GM23338 (cell line): Measurements from ENCODE around the gene ROBO1. TPM values are rescaled to one million over a fixed set of nuclear protein-coding genes. Genes with fewer than 3 reads are reported as not detected.

ENCODE experiments used
- ATAC-seq: fragments of 200-7000 bp; cut with Tn5 transposase; 3 replicates; pipeline ENCODE4 v1.9.1; 2020
- DNase-seq: peaks from one replicate; pipeline ENCODE4 v3.0.0-alpha.2; 2015; ENCODE audit warnings: low spot score
- H2AFZ ChIP-seq: fragments of 200-600 bp; sonication (generic); 2 replicates; pipeline ENCODE4 v1.8.0; 2016; ENCODE audit warnings: antibody characterized with exemption, mild to moderate bottlenecking, moderate library complexity
- H3F3A ChIP-seq: fragments of 200-600 bp; sonication (generic); replicated peaks from 2 replicates; pipeline ENCODE4 v1.8.0; 2017; ENCODE audit warnings: antibody characterized with exemption, mixed run types, low read depth
- H3K27ac ChIP-seq: fragments of 200-600 bp; sonication (generic); 2 replicates; pipeline ENCODE4 v1.6.1; 2016; ENCODE audit warnings: low read depth
- H3K27me3 ChIP-seq: fragments of 200-600 bp; sonication (generic); 2 replicates; pipeline ENCODE4 v1.8.0; 2016; ENCODE audit warnings: mild to moderate bottlenecking, mixed run types, moderate library complexity; ENCODE audit not compliant: insufficient read depth
- H3K36me3 ChIP-seq: fragments of 200-600 bp; sonication (generic); 2 replicates; pipeline ENCODE4 v1.8.0; 2016; ENCODE audit warnings: mild to moderate bottlenecking; ENCODE audit not compliant: insufficient read depth
- H3K4me1 ChIP-seq: fragments of 200-600 bp; sonication (generic); 2 replicates; pipeline ENCODE4 v1.8.0; 2016; ENCODE audit warnings: mild to moderate bottlenecking, moderate library complexity; ENCODE audit not compliant: insufficient read depth
- H3K4me2 ChIP-seq: fragments of 200-600 bp; sonication (generic); 2 replicates; pipeline ENCODE4 v1.7.1; 2017; ENCODE audit warnings: mixed run types
- H3K4me3 ChIP-seq: fragments of 200-600 bp; sonication (generic); 2 replicates; pipeline ENCODE4 v1.6.1; 2016; ENCODE audit warnings: mixed run types
- H3K79me2 ChIP-seq: fragments of 200-600 bp; sonication (generic); replicated peaks from 2 replicates; pipeline ENCODE4 v1.8.0; 2017; ENCODE audit warnings: mild to moderate bottlenecking; ENCODE audit not compliant: insufficient read depth
- H3K9me2 ChIP-seq: fragments of 200-600 bp; sonication (generic); 2 replicates; pipeline ENCODE4 v1.8.0; 2017; ENCODE audit not compliant: insufficient read depth
- H4K20me1 ChIP-seq: fragments of 200-600 bp; sonication (generic); replicated peaks from 2 replicates; pipeline ENCODE4 v1.8.0; 2017; ENCODE audit warnings: mild to moderate bottlenecking; ENCODE audit not compliant: insufficient read depth
- H3K27ac Mint-ChIP-seq: 2 replicates; pipeline ENCODE4 v1.8.0; 2020; ENCODE audit warnings: inconsistent platforms, mild to moderate bottlenecking, moderate library complexity, mixed read lengths
- H3K27me3 Mint-ChIP-seq: 3 replicates; pipeline ENCODE4 v1.8.0; 2022; ENCODE audit warnings: low read depth, mild to moderate bottlenecking, moderate library complexity, mixed read lengths, inconsistent platforms; ENCODE audit not compliant: insufficient read depth, poor library complexity
- H3K36me3 Mint-ChIP-seq: 3 replicates; pipeline ENCODE4 v1.8.0; 2021; ENCODE audit warnings: low read depth, mild to moderate bottlenecking, inconsistent platforms, moderate library complexity, mixed read lengths
- H3K4me1 Mint-ChIP-seq: 3 replicates; pipeline ENCODE4 v1.8.0; 2020; ENCODE audit warnings: mild to moderate bottlenecking, inconsistent platforms, mixed read lengths
- H3K4me3 Mint-ChIP-seq: 3 replicates; pipeline ENCODE4 v1.8.0; 2021; ENCODE audit warnings: moderate library complexity, mild to moderate bottlenecking, inconsistent platforms, mixed read lengths
- H3K9me3 Mint-ChIP-seq: 3 replicates; pipeline ENCODE4 v1.8.0; 2020; ENCODE audit warnings: moderate library complexity, mild to moderate bottlenecking, inconsistent platforms, mixed read lengths
- CREB1 ChIP-seq: fragments of 250-450 bp; sonication (Bioruptor Pico); IDR thresholded peaks from 2 replicates; pipeline ENCODE4 v1.5.0; 2020; ENCODE audit warnings: low read depth, mild to moderate bottlenecking, moderate library complexity
- CTCF ChIP-seq, 2 experiments: fragments of 200-600 bp in 1 of 2; sonication (generic) in 1 of 2; conservative IDR thresholded peaks; 2 replicates each; pipeline versions ENCODE4 v1.5.1 to v1.6.1; 2016 to 2017; ENCODE audit warnings: antibody characterized with exemption in 2 of 2, low read depth in 2 of 2, mild to moderate bottlenecking in 2 of 2, moderate library complexity in 1 of 2
- ETS1 ChIP-seq: IDR thresholded peaks from 2 replicates; pipeline ENCODE4 v1.6.1; 2016; ENCODE audit warnings: antibody characterized with exemption
- EZH2phosphoT487 ChIP-seq: fragments of 200-600 bp; sonication (generic); IDR thresholded peaks from one replicate; pipeline ENCODE4 v1.8.1; 2018; ENCODE audit warnings: antibody characterized with exemption; ENCODE audit not compliant: unreplicated experiment
- NANOG ChIP-seq: IDR thresholded peaks from 2 replicates; pipeline ENCODE4 v1.6.1; 2016; ENCODE audit warnings: antibody characterized with exemption, borderline replicate concordance
- POLR2AphosphoS5 ChIP-seq: IDR thresholded peaks from 2 replicates; pipeline ENCODE4 v1.6.1; 2016; ENCODE audit warnings: antibody characterized with exemption, low read depth
- REST ChIP-seq: IDR thresholded peaks from one replicate; pipeline ENCODE4 v1.6.1; 2018; ENCODE audit warnings: antibody characterized with exemption; ENCODE audit not compliant: unreplicated experiment
- ZNF462 ChIP-seq: fragments of 250-450 bp; sonication (Bioruptor Pico); IDR thresholded peaks from 2 replicates; pipeline ENCODE4 v1.5.0; 2020; ENCODE audit warnings: mild to moderate bottlenecking, moderate library complexity
- polyA plus RNA-seq: library from polyadenylated mRNA; unstranded; fragments of >200 nt; fragmentation: Nextera tagmentation; extraction: Ambion mirVana; gene quantifications from 2 replicates; pipeline ENCODE4 v1.2.1, GENCODE V29; 2016
- total RNA-seq: library from RNA; depleted of rRNA; stranded (reverse); fragments of >200 nt; shearing (Covaris generic); gene quantifications from 2 replicates; pipeline ENCODE4 v1.2.3, GENCODE V29; 2014

Gene ROBO1
- total and polyA plus RNA-seq, 2 experiments from 2014 or later: 19.2 to 78.3 TPM

GRCh38 chr3:79015854-79016253 is 751.9 kb downstream of the ROBO1 start:
- Histone ChIP-seq H3F3A (no peaks in the 10 kb centered on the region), H3K9me2 (no peaks in the 10 kb centered on the region), H3K4me3 (peak overlapping the region; percentile 93), H3K4me2 (peak overlapping the region; percentile 87), H2AFZ (no peak overlapping the region), H3K27ac (no peak overlapping the region), H3K79me2 (peaks cover 76% of the 10 kb centered on the region), H3K27me3 (no peaks in the 10 kb centered on the region), H3K4me1 (peaks cover 45% of the 10 kb centered on the region), H4K20me1 (peaks cover 11% of the 10 kb centered on the region), H3K36me3 (no peaks in the 10 kb centered on the region)
- Mint-ChIP-seq H3K4me1 (peaks cover 50% of the 10 kb centered on the region), H3K36me3 (no peaks in the 10 kb centered on the region; the same call in 2 of the 3 replicates), H3K4me3 (no peak overlapping the region), H3K9me3 (no peaks in the 10 kb centered on the region), H3K27me3 (peaks cover 3% of the 10 kb centered on the region), H3K27ac (no peak overlapping the region)
- no peak for ATAC-seq
- no peak for DNase-seq
- TF ChIP-seq CREB1 (CRISPR knock-in tag): no peak
- no peak for TF ChIP-seq CTCF (conservative IDR thresholded peaks at IDR 0.05; ENCODE audit: low read depth in 2 of 2)
- TF ChIP-seq POLR2AphosphoS5: no peak
- no peak for TF ChIP-seq REST
- no peak for TF ChIP-seq NANOG

- Histone ChIP-seq H3K4me1 (peaks cover 46% of the 10 kb centered on the region), H3K4me3 (no peak overlapping the region; the same call in 1 of the 2 replicates), H3F3A (no peaks in the 10 kb centered on the region), H3K27ac (no peak overlapping the region), H3K27me3 (no peaks in the 10 kb centered on the region), H4K20me1 (peaks cover 16% of the 10 kb centered on the region), H3K4me2 (peak overlapping the region; percentile 61), H2AFZ (no peak overlapping the region), H3K36me3 (no peaks in the 10 kb centered on the region), H3K9me2 (no peaks in the 10 kb centered on the region), H3K79me2 (peaks cover 98% of the 10 kb centered on the region)
- no peaks in the 10 kb centered on the region for H3K36me3 Mint-ChIP-seq
- H3K9me3 Mint-ChIP-seq: no peaks in the 10 kb centered on the region
- peaks cover 4% of the 10 kb centered on the region for H3K27me3 Mint-ChIP-seq
- H3K27ac Mint-ChIP-seq: no peak overlapping the region
- H3K4me3 Mint-ChIP-seq: peak overlapping the region; percentile 35; the same call in 1 of the 3 replicates
- ATAC-seq (peak; percentile 38; the same call in 2 of the 3 replicates), DNase-seq (no peak)
- H3K4me1 Mint-ChIP-seq: peaks cover 53% of the 10 kb centered on the region
- TF ChIP-seq ETS1 (no peak), NANOG (no peak), EZH2phosphoT487 (no peak), POLR2AphosphoS5 (no peak), ZNF462 (CRISPR knock-in tag) (no peak)
These were observed 754.8 kb downstream of the ROBO1 start for GRCh38 chr3:79012946-79013362.
